Activated CD8-positive, alpha-beta memory T cell treated with anti-CD3 and anti-CD28 coated beads, Interleukin-2, amount 50 U/mL, for 1 hour (primary cell): ENCODE measurements around the gene RNASEH2B.

Experiments
- DNase-seq: peaks from one replicate; pipeline ENCODE4 v3.0.0-alpha.2; 2020; ENCODE audit errors: extremely low read depth

The RNASEH2B gene, protein sequence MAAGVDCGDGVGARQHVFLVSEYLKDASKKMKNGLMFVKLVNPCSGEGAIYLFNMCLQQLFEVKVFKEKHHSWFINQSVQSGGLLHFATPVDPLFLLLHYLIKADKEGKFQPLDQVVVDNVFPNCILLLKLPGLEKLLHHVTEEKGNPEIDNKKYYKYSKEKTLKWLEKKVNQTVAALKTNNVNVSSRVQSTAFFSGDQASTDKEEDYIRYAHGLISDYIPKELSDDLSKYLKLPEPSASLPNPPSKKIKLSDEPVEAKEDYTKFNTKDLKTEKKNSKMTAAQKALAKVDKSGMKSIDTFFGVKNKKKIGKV

DNA sequence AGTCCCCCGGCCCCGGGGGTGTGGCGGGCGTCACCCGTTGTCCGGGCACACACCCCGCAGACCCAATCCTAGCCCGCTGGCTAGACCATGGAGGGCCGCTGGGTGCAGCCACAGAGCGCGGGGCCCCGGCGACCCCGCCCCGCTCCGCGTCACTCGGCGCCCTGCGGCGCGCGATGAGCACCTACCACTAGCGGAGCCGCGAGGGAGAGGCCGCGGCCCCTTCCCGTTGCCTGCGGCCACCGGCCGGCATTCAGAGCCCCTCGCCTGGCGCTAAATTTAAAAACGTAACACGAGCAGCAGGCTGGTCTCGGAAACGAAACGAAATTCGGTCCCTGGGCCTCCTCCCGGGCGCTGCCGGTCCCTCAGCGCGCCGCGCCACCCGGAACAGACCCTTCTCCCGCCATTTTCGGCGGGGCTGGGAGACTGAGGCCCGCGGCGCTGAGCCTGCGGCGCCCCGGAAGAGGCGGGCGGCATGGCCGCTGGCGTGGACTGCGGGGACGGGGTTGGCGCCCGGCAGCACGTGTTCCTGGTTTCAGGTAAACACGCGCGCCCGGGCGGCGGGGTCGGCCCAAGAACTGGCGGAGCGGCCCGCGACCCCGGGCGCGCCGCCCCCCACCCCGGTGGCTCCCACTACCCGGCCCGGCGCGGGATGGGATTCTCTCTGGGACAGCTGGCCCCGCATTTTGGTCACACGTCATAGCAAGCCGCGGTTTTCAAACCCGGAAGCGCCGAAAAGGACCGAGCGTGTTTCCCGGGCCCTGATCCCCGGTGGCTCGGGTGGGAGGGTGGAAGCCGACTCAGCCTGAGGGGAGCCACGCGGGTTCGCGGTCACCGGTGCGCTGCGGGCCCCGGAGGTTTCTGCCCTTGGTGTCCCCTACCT is at the start of gene RNASEH2B:
RNASEH2B (plus strand) TSS at position 187 of the 880 bp plus-strand sequence; CDS start at position 473, 286 bp downstream.
- peak; percentile 14 for DNase-seq

- no peak for DNase-seq
Observed at GRCh38 chr13:50864492-50864891, 45.1 kb upstream of the RNASEH2B start.

DNA sequence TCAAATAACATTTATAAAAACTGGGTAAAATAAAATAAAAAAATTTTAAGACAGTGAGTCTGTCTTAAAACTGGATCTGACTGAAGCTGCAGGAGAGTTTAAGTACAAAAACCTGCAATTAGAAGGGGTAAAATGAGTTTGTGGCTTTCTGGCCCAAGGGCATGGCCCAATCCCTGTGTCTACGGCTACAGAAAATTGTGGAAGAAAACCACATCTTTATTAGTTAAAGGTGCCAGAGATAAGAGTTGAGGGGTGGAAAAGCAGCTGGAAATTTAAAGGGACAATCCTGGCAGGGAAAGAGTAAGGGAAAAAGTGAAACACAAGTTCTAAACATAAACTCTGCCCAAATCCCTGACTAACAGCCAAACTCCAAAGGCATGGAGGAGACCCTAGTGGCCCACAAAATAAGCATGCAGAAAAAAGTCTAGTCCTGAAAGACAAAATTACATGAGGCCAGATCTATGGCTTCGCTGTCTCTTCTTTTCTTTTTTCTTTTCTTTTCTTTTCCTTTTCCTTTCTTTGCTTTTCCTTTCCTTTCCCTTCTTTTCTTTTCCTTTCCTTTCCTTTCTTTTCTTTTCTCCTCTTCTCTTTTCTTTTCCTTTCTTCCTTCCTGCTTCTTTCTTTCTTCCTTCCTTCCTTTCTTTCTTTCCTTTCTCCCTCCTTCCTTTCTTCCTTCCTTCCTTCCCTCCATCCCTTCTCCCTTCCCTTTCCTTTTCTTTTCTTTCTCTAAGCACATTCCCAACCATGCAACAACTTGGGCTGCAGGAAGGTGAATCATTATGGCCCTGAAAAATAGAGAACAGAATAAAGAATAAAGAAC is 42.6 kb upstream of the RNASEH2B start:
- DNase-seq = no peak

- no peak for DNase-seq
Observed at GRCh38 chr13:50867637-50867945, 42.0 kb upstream of the RNASEH2B start.

- no peak for DNase-seq
Observed at GRCh38 chr13:50871405-50871804, 38.2 kb upstream of the RNASEH2B start.

GRCh38 chr13:50873467-50873866 is 36.1 kb upstream of the RNASEH2B start:
- DNase-seq = no peak

DNA sequence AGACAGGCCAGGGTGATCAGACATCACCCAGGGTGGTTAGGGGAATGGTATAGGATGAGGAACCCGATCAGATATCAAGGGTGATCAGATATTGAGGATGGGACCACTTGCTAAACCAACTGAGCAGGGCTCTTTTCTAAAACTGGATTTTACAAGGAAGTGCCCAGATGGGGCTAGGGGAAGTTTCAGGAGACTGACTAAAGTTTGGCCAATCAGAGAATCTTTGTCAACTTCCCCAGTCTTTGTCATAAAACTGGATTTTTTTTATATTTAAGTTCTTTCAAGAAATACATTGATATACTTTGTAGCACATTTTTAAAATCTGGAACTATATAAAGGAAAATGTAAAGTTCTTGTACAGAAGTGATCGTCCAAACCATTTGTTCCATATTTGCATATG is 35.6 kb upstream of the RNASEH2B start:
- no peak for DNase-seq

- DNase-seq = no peak
Observed at GRCh38 chr13:50882816-50883435, 26.7 kb upstream of the RNASEH2B start.

DNA sequence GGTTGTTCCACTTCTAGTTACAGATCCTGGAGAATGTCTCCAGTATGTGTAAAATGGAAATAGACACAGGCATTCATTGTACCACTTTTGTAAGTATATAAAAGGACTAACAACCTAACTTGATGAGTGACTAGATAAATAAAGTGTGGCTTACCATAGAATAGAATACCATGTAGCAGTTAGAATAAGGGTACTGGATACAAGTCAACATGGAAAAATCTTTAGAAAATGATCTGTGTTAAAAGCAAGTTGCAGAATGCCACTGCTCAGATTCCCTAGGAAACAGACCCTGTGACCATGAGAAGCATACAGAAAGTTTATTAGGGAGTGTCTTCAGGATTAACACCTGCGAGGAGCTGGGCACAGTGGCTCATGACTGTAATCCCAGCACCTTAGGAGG is 25.9 kb upstream of the RNASEH2B start:
- no peak for DNase-seq

- no peak for DNase-seq
Observed at GRCh38 chr13:50884265-50884664, 25.3 kb upstream of the RNASEH2B start.

GRCh38 chr13:50887151-50887550 is 22.4 kb upstream of the RNASEH2B start:
- no peak for DNase-seq

DNA sequence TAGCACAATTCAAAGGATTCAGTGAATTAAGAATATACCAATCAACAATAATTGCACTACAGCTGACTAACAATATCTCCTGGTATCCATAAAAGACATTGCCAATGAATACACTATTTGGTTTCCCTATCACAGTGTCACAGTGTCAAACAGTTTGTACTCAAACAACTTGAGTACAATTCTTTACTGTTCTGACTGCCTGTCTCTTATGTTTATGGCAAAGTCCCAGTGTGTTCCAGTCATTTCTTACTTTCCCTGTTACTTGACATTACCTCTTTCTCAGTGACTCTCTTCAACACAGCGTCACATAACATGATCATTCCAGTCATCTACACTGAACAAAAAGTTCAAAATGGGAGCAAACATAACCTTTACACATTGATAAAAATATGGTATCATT is 21.2 kb upstream of the RNASEH2B start:
- no peak for DNase-seq

DNA sequence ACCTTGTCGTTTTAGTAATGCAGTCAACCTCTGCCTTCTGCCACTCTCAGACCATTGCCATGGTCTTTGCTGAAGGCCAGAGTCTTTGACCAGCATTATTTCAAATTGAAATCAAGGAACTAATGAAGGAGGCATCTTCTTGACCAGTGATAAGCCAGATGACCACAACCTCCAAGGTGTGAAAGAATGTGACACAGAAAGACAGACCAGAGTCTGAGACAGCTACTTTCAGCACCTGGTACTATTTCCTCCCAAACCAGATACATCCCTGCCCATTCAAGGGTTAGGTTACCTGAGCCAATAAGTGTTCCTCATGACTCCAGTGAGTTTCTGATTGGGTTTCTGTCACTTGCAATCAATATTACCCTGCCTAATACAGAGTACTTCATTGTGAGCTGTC is 20.3 kb upstream of the RNASEH2B start:
- DNase-seq = no peak

DNA sequence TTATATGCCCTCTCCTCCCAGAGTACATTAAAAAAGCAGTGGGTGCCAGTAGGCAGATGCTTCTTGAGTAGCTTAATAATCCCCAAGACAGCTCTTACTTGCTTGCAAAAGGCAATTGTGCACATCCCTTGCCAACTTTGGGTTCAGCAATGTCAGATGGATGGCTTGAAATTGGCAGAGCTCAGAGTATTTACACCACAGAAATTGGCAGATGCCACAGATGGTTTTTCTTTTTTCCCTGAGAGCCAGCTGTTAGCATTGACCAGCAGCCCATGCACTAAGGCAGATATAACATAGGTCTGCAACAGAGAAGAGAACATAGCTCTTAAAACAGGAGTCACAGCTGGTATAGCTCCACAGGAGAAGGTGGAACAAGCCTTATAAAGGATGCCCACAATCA is 18.4 kb upstream of the RNASEH2B start:
- no peak for DNase-seq

DNA sequence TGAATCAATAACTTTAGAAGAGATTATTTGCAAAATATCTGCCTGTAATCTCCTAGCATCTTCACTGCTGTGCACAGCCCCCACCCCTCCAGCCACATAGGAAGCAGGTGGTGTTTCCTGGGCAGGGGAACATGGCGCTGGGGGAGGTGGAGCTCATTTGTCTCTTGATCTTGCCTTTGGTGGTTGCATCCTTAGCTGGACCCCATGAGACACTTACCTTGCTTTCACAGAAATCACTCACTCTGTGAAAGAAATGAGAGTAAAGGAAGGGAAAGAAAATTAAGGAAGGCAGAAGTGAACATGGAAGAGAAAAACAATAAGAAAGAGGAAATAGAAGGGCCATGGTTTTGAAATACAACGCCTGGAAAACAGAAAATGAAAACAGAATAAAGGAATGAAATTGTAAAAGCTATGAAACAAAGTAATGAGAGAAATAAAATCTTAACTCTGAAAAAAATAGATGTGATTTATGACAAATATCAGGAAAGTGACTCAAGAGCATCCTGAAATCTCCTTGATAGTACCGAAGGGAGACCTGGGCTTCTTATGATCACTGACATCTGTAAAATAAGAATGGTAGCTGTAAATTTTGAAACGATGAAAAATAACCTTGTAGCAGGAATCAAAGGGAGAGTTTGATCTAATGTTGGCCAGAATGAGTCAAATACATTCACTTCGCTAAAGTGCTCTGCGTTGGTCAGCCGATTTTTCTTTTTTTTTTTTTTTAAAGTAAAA is 17.2 kb upstream of the RNASEH2B start:
- DNase-seq = no peak

DNA sequence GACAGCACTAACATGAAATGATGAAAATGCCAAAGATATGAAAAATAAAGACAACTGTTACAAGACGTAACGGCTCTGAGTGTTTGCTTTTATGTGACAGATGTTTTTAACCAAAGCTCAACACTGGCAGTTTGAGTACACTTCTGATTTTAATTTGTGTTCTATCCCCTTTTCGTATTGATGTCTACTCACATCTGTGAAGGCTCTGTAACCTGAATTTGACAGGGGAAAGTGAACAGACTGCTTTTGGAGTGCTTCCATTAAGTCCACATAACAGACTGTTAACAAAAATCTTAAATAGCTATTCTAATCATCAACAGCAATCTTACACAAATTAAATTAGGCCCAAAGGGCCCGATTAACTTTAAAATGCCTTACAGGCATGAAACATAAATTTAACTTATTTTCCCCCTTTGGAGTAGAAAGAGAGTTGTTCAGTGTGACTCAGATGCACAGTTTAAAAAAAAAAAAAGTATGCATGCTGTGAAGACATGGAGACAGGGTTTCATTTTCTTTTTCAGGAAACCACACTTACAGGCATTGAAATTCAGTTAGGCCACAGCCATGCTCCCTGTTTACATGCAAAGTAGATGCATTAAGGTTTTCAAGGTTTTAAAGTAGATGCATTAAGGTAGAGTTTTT is 16.3 kb upstream of the RNASEH2B start:
- DNase-seq = no peak

- DNase-seq = no peak
Observed at GRCh38 chr13:50894012-50894411, 15.6 kb upstream of the RNASEH2B start.

DNA sequence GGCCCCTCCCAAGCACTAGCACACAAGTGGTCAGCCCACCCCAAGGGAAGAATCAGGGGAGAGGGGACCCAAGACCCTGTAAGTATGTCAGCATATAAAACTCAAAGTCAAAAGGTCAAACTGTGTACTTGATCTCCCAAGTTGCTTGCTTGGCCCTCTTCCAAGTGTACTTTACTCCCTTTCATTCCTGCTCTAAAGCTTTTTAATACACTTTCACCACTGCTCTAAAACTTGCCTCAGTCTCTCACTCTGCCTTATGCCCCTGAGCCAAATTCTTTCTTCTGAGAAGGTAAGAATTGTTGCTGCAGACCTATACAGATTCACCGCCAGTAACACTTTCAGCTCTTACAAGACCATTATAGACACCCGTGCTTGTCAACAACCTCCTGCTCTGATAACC is 15.1 kb upstream of the RNASEH2B start:
- DNase-seq = no peak

DNA sequence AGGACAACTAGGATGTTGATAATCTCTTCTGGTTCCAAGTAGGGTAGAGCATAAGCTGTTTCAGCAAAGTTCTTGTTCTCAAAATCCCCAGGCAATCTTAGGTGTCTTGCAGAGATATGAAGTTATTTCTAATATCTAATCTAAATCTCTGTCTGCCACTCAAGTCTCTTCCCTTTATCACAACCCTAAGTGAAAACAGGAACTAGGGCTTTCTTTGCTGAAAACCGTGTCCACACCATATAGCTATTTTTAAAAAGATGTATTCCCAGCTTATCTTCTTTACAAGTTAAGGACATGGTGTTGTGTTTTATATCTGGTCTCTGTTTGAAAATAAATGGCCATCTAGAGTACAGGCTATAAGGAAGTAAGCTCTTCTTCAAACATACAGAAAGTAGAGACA is 11.3 kb upstream of the RNASEH2B start:
- no peak for DNase-seq

DNA sequence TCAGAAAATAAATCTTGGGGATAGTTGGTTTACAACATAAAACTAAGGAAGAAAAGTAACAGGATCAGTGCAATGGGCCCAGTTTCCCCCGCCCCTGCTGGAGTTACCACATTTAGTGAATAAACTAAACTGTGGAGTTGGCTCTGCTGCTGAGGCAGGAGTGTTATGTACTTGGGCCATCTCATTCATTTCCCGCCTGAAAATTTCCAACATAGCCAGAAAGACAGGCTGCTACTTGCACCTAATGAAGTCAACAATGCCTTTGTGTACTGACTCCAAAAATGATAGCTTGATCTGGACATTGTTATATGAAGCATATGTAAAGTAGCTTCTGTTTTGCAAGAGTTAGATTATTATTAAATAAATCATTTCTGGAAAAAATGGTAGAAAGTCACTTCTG is 7.9 kb upstream of the RNASEH2B start:
- DNase-seq = no peak

DNA sequence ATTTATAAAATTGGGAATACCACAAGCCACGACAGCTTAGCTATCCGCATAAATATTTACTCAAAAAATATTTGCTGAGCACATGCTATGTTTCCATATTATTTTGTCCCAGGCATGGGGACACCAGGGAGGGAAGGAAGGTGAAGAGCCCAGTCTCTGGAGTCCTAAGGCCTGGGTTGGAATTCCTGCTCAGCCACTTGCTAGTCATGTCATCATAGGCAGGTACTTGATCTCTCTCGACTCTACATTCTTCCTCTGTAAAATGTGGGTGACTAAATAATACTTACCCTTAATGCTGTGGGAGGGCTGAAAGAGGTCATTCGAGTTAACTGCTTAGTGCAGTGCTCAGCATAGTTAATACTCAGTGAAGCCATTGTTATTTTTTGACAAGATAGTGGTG is 4.3 kb upstream of the RNASEH2B start:
- DNase-seq = no peak
